Activated CD4-positive, alpha-beta T cell treated with anti-CD3 and anti-CD28 coated beads, Interleukin-2, amount 10 ng/mL, durations not matched to agents 7 days and 5 days (primary cell): ENCODE data around the gene PRKAG2. TPM values are rescaled to one million over a fixed set of nuclear protein-coding genes. Genes with fewer than 3 reads are reported as not detected.
A peak's percentile ranks its signal among the peaks of the same experiment; 100 is the strongest.

Source experiments
- CTCF ChIA-PET: fragments of 350-600 bp; sonication (Branson Sonifier 250); formaldehyde crosslinking; loops from one replicate; lab custom pipeline; 2021; ENCODE audit warnings: antibody characterized with exemption; lab: Charles Lee
- POLR2A ChIA-PET: fragments of 350-600 bp; sonication (Branson Sonifier 250); formaldehyde crosslinking; loops from one replicate; lab custom pipeline; 2021; ENCODE audit warnings: antibody characterized with exemption; lab: Charles Lee
- DNase-seq: peaks from one replicate; pipeline ENCODE4 v3.0.0-alpha.2; 2020
- H3K27ac Mint-ChIP-seq: one replicate; pipeline ENCODE4 v1.8.0; 2021; ENCODE audit warnings: mild to moderate bottlenecking, moderate library complexity, mixed read lengths
- H3K27me3 Mint-ChIP-seq: one replicate; pipeline ENCODE4 v1.8.0; 2021; ENCODE audit warnings: mixed read lengths
- H3K36me3 Mint-ChIP-seq: one replicate; pipeline ENCODE4 v1.8.0; 2021; ENCODE audit warnings: low read depth, mixed read lengths
- H3K4me1 Mint-ChIP-seq: one replicate; pipeline ENCODE4 v1.8.0; 2021; ENCODE audit warnings: mixed read lengths
- H3K4me3 Mint-ChIP-seq: one replicate; pipeline ENCODE4 v1.8.0; 2021; ENCODE audit warnings: mild to moderate bottlenecking, moderate library complexity, mixed read lengths
- H3K9me3 Mint-ChIP-seq: one replicate; pipeline ENCODE4 v1.8.0; 2021; ENCODE audit warnings: mixed read lengths
- total RNA-seq, 2 experiments: library from RNA; stranded (reverse); gene quantifications; one replicate each; pipeline ENCODE4 v1.2.3, GENCODE V29; 2021

The PRKAG2 gene
- total RNA-seq, 2 experiments from 2014 or later: 27.5 to 32.3 TPM

DNA sequence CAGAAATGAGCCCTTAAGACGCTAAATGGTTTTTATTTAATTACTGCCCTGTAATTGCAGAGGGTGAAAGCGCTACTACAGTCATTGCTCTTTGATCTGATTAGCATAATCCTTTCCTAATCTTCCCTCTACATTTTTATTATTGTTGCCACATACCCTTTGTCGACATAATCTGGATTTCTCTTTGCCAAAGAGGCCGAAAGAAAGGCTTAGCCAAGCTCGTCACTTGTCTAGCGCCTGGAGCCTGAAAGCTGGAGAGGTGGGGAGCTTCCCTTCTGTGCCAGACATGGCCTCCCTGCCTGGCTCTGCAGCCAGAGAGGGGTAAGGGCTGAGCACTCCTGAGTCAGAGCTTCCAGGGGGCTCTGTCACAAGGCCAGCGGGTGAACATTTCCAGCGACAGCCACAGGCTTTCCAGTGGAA, 145.9 kb downstream of the PRKAG2 start:
- no peaks in the 10 kb centered on the region for H3K27me3 Mint-ChIP-seq
- CTCF ChIA-PET: no interaction called here
- H3K9me3 Mint-ChIP-seq: no peaks in the 10 kb centered on the region
- POLR2A ChIA-PET: no interaction called here
- no peak overlapping the region for H3K4me3 Mint-ChIP-seq
- no peaks in the 10 kb centered on the region for H3K36me3 Mint-ChIP-seq
- no peak for DNase-seq
- H3K4me1 Mint-ChIP-seq: peaks cover 5% of the 10 kb centered on the region
- H3K27ac Mint-ChIP-seq: no peak overlapping the region

DNA sequence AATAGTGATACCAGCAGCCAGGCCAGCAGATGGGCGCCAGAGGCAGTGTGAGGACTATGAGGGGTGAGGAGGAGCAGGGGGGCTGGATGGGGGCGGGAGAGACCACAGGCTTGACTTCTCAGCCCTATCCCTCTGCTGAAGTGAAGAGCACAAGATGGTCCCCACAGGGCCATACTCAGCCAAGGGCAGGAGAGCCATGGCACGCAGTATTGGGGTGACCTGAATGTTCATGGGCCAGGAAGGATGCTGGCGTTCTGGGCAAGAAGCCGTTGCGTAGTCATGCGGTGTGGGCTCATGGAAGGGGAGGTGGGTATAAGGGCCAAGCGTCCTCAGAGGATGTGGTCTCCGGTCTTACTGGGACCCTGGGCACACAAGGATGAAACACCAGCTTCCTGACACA, 146.3 kb downstream of the PRKAG2 start:
- Mint-ChIP-seq H3K36me3 (no peaks in the 10 kb centered on the region), H3K9me3 (no peaks in the 10 kb centered on the region), H3K27me3 (no peaks in the 10 kb centered on the region), H3K4me3 (no peak overlapping the region), H3K27ac (no peak overlapping the region), H3K4me1 (peaks cover 5% of the 10 kb centered on the region)
- DNase-seq: no peak
- ChIA-PET CTCF (no interaction called here), POLR2A (no interaction called here)

- H3K4me1 Mint-ChIP-seq: peaks cover 5% of the 10 kb centered on the region
- ChIA-PET POLR2A (no interaction called here), CTCF (interaction anchor here (1.7 kb wide), 1 partner anchor 30 kb away, joined by 3 read pairs; no protein-coding TSS in a partner anchor)
- no peaks in the 10 kb centered on the region for H3K36me3 Mint-ChIP-seq
- DNase-seq: no peak
- no peaks in the 10 kb centered on the region for H3K9me3 Mint-ChIP-seq
- no peaks in the 10 kb centered on the region for H3K27me3 Mint-ChIP-seq
- no peak overlapping the region for H3K27ac Mint-ChIP-seq
- H3K4me3 Mint-ChIP-seq: no peak overlapping the region
These were observed 147.4 kb downstream of the PRKAG2 start for GRCh38 chr7:151729521-151729921.

DNA sequence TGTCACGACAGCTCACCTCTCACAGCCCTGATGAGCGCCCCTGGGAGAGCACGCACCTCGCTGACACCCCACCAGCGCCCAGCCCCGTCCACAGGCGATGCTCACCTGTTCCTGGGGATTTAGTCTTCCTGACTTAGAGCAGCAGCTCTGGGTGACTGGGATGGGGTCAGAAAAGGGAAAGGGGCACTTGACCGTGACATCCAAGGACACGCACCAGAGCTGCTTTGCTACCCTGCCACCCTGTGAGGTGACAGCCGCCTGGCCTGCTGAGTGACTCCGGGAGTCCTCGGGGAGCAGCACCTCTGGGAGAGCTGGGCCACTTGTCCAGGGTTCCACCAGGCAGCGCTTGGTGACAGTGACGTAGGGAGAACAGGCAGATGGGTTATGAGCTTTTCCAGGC, 148.2 kb downstream of the PRKAG2 start:
- ChIA-PET POLR2A (no interaction called here), CTCF (interaction anchor here (1.7 kb wide), 1 partner anchor 31 kb away, joined by 3 read pairs; no protein-coding TSS in a partner anchor)
- no peaks in the 10 kb centered on the region for H3K9me3 Mint-ChIP-seq
- no peaks in the 10 kb centered on the region for H3K36me3 Mint-ChIP-seq
- no peak overlapping the region for H3K27ac Mint-ChIP-seq
- H3K4me1 Mint-ChIP-seq: peaks cover 5% of the 10 kb centered on the region
- no peak overlapping the region for H3K4me3 Mint-ChIP-seq
- no peak for DNase-seq
- H3K27me3 Mint-ChIP-seq: no peaks in the 10 kb centered on the region

GRCh38 chr7:151728286-151728660, 148.6 kb downstream of the PRKAG2 start:
- H3K27me3 Mint-ChIP-seq: no peaks in the 10 kb centered on the region
- H3K9me3 Mint-ChIP-seq: no peaks in the 10 kb centered on the region
- ChIA-PET POLR2A (no interaction called here), CTCF (interaction anchor here (1.2 to 1.7 kb wide), 2 partner anchors 29 to 31 kb away, joined by 3 read pairs; no protein-coding TSS in a partner anchor)
- H3K4me1 Mint-ChIP-seq: peaks cover 5% of the 10 kb centered on the region
- no peaks in the 10 kb centered on the region for H3K36me3 Mint-ChIP-seq
- no peak overlapping the region for H3K4me3 Mint-ChIP-seq
- H3K27ac Mint-ChIP-seq: no peak overlapping the region
- DNase-seq: no peak

- ChIA-PET CTCF (interaction anchor here (1.2 to 1.7 kb wide), 2 partner anchors 29 to 32 kb away, joined by 3 read pairs; no protein-coding TSS in a partner anchor), POLR2A (no interaction called here)
- peaks cover 5% of the 10 kb centered on the region for H3K4me1 Mint-ChIP-seq
- DNase-seq: peak; percentile 17
- H3K36me3 Mint-ChIP-seq: no peaks in the 10 kb centered on the region
- no peak overlapping the region for H3K4me3 Mint-ChIP-seq
- H3K27ac Mint-ChIP-seq: no peak overlapping the region
- no peaks in the 10 kb centered on the region for H3K27me3 Mint-ChIP-seq
- no peaks in the 10 kb centered on the region for H3K9me3 Mint-ChIP-seq
These were observed 149.2 kb downstream of the PRKAG2 start for GRCh38 chr7:151727579-151728285.

GRCh38 chr7:151726652-151727578, 150.0 kb downstream of the PRKAG2 start:
- Mint-ChIP-seq H3K27ac (no peak overlapping the region), H3K4me1 (peaks cover 5% of the 10 kb centered on the region), H3K36me3 (no peaks in the 10 kb centered on the region), H3K4me3 (no peak overlapping the region), H3K9me3 (no peaks in the 10 kb centered on the region), H3K27me3 (no peaks in the 10 kb centered on the region)
- ChIA-PET CTCF (interaction anchor here (1.2 to 1.3 kb wide), 2 partner anchors 30 to 796 kb away, joined by 3 read pairs; no protein-coding TSS in a partner anchor), POLR2A (no interaction called here)
- DNase-seq: no peak

DNA sequence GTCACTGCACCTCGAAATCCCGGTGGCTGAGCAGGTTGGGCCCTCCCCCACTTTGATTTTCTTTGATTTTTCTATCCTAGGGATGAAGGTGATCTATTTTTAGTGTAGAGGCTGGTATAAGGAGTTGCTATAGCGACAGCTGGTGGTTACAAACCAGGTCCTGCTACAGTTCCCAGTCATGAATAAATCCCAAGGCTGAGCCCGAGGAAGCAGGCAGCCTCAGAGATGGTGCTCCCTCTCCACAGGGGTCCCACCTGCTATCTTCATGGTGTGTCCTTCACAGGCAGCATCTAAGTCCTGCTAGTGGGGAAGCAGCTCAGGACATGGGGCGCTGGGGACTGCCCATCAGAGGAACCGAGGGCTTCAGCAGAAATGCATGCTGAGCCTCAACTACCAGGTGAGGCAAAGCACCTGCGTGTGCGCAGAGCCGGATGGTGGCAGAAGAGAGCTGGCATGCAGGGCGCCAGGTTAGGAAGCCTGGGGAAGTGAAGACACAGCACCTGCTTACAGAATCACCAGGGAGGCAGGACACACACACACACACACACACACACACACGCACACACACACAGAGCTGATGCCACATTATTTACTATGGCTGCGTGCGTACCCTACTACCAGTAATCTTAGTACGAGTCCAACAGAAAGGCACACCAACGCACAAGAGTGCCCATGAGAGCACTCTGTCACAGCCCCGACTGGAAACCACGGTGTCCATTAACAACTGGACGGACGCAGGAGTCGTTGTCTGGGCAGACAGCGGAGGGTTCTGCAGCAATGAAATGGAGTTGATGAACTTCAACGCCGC, 150.9 kb downstream of the PRKAG2 start:
- ChIA-PET CTCF (interaction anchor here (0.6 to 1.3 kb wide), 2 partner anchors 11 to 797 kb away, joined by 3 to 4 read pairs; no protein-coding TSS in a partner anchor), POLR2A (no interaction called here)
- Mint-ChIP-seq H3K4me1 (peaks cover 5% of the 10 kb centered on the region), H3K9me3 (no peaks in the 10 kb centered on the region), H3K27ac (no peak overlapping the region), H3K27me3 (no peaks in the 10 kb centered on the region), H3K4me3 (no peak overlapping the region), H3K36me3 (no peaks in the 10 kb centered on the region)
- no peak for DNase-seq

GRCh38 chr7:151724920-151725584, 151.9 kb downstream of the PRKAG2 start:
- CTCF ChIA-PET: interaction anchor here (0.6 kb wide), 2 partner anchors 10 to 12 kb away, joined by 3 to 4 read pairs; no protein-coding TSS in a partner anchor
- H3K4me3 Mint-ChIP-seq: no peak overlapping the region
- DNase-seq: no peak
- peaks cover 5% of the 10 kb centered on the region for H3K4me1 Mint-ChIP-seq
- H3K27me3 Mint-ChIP-seq: no peaks in the 10 kb centered on the region
- POLR2A ChIA-PET: no interaction called here
- H3K27ac Mint-ChIP-seq: no peak overlapping the region
- no peaks in the 10 kb centered on the region for H3K36me3 Mint-ChIP-seq
- H3K9me3 Mint-ChIP-seq: no peaks in the 10 kb centered on the region

- Mint-ChIP-seq H3K27ac (no peak overlapping the region), H3K27me3 (no peaks in the 10 kb centered on the region), H3K4me1 (peaks cover 5% of the 10 kb centered on the region), H3K4me3 (no peak overlapping the region), H3K9me3 (no peaks in the 10 kb centered on the region), H3K36me3 (no peaks in the 10 kb centered on the region)
- POLR2A ChIA-PET: no interaction called here
- CTCF ChIA-PET: interaction anchor here (0.6 kb wide), 1 partner anchor 11 kb away, joined by 3 read pairs; no protein-coding TSS in a partner anchor
- DNase-seq: no peak
These were observed 152.5 kb downstream of the PRKAG2 start for GRCh38 chr7:151724250-151724915.

DNA sequence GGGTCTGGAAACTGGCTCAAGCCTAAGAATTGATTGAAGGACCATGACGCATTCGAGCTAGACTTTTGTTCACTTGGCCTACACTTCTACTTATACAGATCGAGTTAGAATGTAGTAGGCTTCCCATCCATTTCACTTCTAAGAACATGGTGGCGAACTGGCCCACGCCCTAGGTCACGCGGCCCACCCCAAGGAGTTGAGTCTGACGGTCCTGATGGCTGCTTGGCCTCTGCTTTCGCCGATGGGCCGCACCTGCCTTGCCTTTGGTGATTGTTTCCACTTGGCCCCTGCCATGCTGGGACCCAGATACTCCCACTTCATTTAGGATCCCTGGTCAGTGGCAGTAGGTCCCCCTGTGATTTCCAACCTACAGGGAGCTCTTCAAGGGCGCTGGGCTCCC, 153.6 kb downstream of the PRKAG2 start:
- Mint-ChIP-seq H3K4me1 (peaks cover 5% of the 10 kb centered on the region), H3K9me3 (no peaks in the 10 kb centered on the region), H3K36me3 (no peaks in the 10 kb centered on the region), H3K27ac (no peak overlapping the region), H3K27me3 (no peaks in the 10 kb centered on the region), H3K4me3 (no peak overlapping the region)
- no peak for DNase-seq
- ChIA-PET POLR2A (no interaction called here), CTCF (no interaction called here)
